NCI-H526 treated with DMSO at 0.1 percent for 48 hours (cell line): ENCODE data around the gene WIZ.
A peak's percentile ranks its signal among the peaks of the same experiment; 100 is the strongest.

Experiments used
- DNase-seq: peaks from one replicate; lab custom pipeline; 2025; lab: John Stamatoyannopoulos, UW

The WIZ gene

GRCh38 chr19:15443838-15444237, 5.9 kb downstream of the WIZ start:
- DNase-seq, result no peak

- DNase-seq, result no peak
Observed at GRCh38 chr19:15443325-15443724, 6.4 kb downstream of the WIZ start.

- DNase-seq, result no peak
Observed at GRCh38 chr19:15442142-15442920, 7.4 kb downstream of the WIZ start.

- DNase-seq, result no peak
Observed at GRCh38 chr19:15441317-15441716, 8.4 kb downstream of the WIZ start.

- DNase-seq, result no peak
Observed at GRCh38 chr19:15439821-15440641, 9.7 kb downstream of the WIZ start.

- no peak for DNase-seq
Observed at GRCh38 chr19:15439078-15439799, 10.5 kb downstream of the WIZ start.

GRCh38 chr19:15438577-15438976, 11.2 kb downstream of the WIZ start:
- DNase-seq, result no peak

- DNase-seq, result no peak
Observed at GRCh38 chr19:15438124-15438496, 11.6 kb downstream of the WIZ start.

GRCh38 chr19:15437355-15438123, 12.2 kb downstream of the WIZ start:
- no peak for DNase-seq

GRCh38 chr19:15436826-15437110, 13.0 kb downstream of the WIZ start:
- no peak for DNase-seq

- DNase-seq, result no peak
Observed at GRCh38 chr19:15436012-15436825, 13.5 kb downstream of the WIZ start.

GRCh38 chr19:15433519-15434069, 16.2 kb downstream of the WIZ start:
- DNase-seq, result no peak

- DNase-seq, result peak; percentile 46
Observed at GRCh38 chr19:15432629-15433518, 16.9 kb downstream of the WIZ start.

GRCh38 chr19:15432018-15432494, 17.7 kb downstream of the WIZ start:
- DNase-seq, result no peak

- no peak for DNase-seq
Observed at GRCh38 chr19:15431396-15432017, 18.2 kb downstream of the WIZ start.

- DNase-seq, result no peak
Observed at GRCh38 chr19:15430526-15431120, 19.1 kb downstream of the WIZ start.

GRCh38 chr19:15429825-15430467, 19.8 kb downstream of the WIZ start:
- DNase-seq, result no peak
